Measurements from ENCODE around the gene TMEM187.

Gene TMEM187

DNA sequence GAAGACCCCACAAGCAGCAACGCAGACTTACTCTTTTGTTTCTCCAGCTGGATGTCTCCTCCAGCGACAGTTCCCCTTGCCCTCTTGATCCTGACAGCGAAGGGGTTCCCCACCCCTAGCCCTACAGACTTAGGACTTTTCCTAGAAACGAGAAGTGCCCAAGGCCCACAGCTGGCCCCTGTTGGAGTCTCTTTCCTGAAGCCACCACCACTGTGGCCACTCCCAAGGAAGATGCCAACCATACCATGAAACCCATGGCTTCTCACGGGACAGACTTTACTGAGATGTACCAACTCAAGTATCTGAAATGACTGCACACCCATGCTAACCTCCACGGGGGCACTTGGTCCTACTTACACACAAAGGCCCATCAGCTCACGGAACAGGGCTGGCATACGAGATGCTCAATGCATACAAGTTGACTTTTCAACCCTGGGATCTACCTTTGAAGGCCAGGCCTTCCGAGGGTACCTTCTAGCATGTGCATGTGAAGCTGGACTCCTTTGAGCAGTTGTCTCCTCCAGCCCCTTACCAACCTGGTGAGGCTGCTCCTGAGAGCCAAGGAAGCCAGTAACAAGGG lies 48.1 kb downstream of the TMEM187 start:
- DNase-seq (ENCODE audit: low read depth) = no peak

DNA sequence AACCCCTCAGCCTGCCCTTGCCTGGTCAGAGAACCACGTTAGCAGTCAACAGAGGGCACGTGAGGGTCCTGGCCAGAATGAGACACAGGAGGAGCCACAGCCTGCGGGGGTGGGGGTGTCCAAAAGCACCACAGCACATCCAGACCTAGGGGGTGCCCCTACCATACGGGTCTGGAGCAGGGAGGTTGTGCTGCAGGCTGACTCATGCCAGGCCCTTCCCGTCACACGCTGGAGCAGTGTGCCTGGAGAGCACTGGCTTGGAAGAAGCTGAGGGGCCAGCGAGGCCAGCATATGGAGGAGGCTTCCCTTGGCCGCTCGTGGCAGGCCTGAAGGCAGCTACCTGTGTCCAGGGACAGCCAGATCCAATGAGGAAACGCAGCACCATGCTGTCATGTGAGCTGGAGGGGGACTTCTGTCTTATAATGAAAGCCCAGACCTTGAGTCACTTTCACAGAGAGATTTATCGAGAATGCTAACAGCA lies 48.6 kb downstream of the TMEM187 start:
- no peak for DNase-seq (ENCODE audit: low read depth)

DNA sequence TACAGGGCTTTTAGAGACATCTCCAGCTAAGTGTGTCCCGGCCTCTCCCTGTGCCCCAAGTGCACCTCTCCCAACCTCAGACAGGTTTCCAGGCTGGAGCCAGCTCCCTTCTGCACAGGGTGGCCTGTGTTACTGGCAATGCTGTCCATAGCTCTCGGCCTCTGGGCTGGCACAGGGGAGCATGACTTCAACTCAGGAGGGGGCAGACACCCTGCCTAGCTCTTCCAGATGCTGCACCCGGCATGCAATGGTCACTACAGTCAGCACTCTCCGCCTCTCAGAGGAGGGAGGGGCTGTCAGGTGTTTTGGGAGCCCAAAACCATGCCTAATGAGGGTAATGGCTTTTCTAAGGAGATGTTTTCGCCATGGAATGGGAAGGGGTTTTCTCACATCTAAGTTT lies 49.6 kb downstream of the TMEM187 start:
- no peak for DNase-seq (ENCODE audit: low read depth)

- DNase-seq (ENCODE audit: low read depth) = no peak
These were observed 50.9 kb downstream of the TMEM187 start for GRCh38 chrX:154023276-154024000.

- DNase-seq (ENCODE audit: low read depth) = no peak
These were observed 51.7 kb downstream of the TMEM187 start for GRCh38 chrX:154024271-154024670.

DNA sequence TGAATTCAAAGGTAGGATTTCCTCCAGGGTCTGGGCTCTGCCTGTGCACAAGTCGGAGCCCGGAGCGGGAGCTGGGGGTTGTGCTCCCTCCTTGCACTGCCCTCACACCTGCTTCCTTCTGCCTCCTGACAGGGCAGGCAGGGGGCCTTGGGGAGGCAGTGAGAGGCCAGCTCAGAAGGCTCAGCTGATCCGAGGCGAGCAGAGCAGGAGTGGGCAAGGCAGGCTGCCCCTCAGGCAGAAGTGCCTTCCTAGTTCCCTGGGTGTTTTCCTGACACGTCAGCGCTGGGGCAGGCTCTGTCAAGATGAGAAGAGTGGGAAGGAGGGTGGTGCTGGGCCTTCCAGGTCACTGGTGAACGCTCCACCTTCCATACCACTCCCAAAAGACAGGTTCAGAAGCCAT lies 52.7 kb downstream of the TMEM187 start:
- no peak for DNase-seq (ENCODE audit: low read depth)

GRCh38 chrX:154026136-154027021 lies 53.8 kb downstream of the TMEM187 start:
- no peak for DNase-seq (ENCODE audit: low read depth)

DNA sequence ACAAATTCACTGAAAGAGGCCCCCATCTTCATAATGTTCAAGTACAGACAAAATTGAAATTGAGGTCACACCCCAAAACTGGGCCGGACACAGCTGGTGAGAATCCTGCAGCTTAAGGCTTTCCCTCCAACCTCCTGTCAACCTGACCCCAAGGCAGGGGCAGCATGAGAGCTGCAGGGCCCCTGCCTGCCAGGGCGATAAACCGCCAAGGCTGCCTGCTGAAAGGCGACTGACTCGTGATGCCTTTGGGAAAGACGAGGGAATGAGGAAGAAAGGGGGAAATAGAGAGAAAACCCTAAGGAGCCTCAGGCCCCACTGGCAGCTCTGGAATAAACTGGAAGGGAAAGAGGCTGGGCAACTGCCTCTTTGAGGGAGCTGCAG lies 54.5 kb downstream of the TMEM187 start:
- DNase-seq (ENCODE audit: low read depth) = no peak

DNA sequence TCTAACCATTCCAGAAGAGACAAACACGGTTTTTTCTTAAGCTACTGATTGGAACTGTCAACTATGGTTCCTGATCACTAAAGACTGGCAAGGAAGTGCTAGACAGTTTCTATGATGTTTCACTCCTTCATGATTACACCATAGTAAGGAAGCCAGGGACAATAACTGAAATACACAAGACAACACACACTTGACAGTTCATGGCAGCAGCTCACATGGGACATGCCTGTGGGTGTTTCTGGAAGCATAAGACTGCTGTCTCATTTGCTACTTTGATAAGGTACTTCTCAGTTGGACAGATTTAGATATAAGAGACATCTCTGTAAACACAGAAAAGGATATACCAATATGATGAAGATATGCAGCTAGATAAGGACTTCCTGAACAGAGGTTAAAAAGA lies 55.4 kb downstream of the TMEM187 start:
- DNase-seq (ENCODE audit: low read depth) = no peak

DNA sequence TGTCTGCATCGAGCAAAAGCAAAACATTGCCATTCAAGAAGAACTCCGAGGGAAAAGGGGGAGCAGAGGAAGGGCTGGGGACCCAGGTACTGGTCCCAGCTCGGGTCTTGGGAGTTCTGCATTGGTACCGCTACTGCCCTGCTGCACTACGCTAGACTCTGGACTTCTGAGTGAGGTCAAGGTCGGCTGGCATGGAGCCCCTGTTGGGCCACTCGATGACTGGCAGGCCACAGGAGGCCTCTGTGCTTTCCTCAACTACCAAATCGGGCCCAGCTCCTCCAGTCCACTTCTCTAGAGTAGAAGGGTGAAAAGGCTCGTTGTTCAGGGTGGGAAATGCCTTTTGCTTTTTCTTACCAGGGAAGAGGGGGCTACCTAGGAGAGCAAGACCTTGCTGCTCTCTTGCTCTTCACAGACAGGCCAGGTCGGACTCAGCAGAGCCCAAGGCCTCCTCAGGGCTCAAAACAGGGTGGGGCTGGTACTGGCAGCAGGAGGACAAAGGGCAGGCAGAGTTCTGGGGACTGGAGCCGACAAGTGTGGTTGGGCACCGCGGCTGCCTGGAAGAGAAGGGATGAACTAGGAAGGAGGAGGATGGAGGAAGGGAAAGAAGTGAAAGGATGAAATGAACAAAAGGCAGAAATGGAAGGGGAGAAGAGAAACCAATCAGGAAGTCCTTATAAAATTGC lies 56.1 kb downstream of the TMEM187 start:
- no peak for DNase-seq (ENCODE audit: low read depth)

DNA sequence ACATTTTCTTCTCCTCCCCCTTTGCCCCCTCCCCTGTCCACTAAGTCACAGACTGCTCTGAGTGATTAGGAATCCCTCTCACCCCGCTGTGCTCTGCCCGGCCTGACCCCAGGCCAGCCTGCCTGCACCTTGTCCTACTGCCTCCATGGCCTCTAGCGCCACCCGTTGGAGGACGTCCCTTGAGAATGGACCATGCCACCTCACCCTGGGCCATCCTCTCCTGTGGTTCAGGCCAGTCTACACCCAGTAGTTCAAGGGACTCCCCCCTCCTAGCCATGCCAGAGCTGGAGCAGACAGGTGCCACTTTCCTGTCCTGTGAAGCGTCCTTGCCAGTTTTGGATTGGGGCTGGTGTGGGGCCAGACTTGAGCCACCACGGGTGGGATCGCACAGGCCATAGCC lies 56.9 kb downstream of the TMEM187 start:
- no peak for DNase-seq (ENCODE audit: low read depth)

DNA sequence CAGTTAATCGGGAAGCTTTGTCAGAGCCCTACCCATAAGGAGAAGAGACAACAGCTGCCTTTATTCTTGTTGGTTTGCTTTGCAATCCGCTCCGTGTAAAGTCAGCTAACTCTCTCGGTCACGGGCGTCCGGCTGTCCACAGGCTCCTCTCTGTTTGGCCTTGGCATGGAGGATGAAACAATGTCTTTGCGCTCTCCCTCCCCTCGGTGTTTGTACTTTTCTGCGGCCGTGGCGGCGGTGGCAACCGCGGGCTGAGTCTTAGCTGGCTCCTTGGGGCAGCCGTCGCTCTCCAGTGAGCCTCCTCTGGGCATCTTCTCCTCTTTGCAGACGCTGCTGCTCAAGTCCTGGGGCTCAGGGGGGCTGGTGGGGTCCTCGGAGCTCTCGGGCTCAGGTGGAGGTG lies 57.7 kb downstream of the TMEM187 start:
- DNase-seq (ENCODE audit: low read depth) = no peak

DNA sequence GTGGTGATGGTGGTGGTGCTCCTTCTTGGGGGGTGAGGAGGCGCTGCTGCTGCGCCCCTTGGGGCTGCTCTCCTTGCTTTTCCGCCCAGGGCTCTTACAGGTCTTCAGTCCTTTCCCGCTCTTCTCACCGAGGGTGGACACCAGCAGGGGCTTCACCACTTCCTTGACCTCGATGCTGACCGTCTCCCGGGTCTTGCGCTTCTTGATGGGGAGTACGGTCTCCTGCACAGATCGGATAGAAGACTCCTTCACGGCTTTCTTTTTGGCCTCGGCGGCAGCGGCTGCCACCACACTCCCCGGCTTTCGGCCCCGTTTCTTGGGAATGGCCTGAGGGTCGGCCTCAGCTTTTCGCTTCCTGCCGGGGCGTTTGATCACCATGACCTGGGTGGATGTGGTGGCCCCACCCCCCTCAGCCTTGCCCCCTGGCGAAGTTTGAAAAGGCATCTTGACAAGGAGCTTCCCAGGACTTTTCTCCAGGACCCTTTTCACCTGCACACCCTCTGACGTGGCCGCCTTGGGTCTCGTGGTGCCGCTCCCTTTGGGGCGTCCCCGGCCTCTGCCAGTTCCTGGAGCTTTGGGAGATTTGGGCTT lies 58.3 kb downstream of the TMEM187 start:
- DNase-seq (ENCODE audit: low read depth) = no peak

DNA sequence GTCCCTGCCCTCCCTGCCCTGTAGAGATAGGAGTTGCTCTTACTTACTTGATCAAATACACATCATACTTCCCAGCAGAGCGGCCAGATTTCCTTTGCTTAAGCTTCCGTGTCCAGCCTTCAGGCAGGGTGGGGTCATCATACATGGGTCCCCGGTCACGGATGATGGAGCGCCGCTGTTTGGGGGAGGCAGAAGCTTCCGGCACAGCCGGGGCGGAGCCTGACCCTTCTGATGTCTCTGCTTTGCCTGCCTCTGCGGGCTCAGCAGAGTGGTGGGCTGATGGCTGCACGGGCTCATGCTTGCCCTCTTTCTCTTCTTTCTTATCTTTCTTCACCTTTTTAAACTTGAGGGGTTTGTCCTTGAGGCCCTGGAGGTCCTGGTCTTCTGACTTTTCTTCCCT lies 59.6 kb downstream of the TMEM187 start:
- no peak for DNase-seq (ENCODE audit: low read depth)

GRCh38 chrX:154032653-154033052 lies 60.1 kb downstream of the TMEM187 start:
- DNase-seq (ENCODE audit: low read depth) = no peak

All from GM04503 (cell line).